ENCODE measurements around the gene STAG2.
"Not testable (repeated sequence)": the region's sequence is repeated elsewhere in the genome, so short reads cannot be mapped to it uniquely, and the experiment has no call there.

STAG2 gene

GRCh38 chrX:124045109-124045508, 83.6 kb downstream of the STAG2 start:
- DNase-seq: no peak

GRCh38 chrX:124084417-124084816, 122.9 kb downstream of the STAG2 start:
- not testable (repeated sequence) for DNase-seq

GRCh38 chrX:124085063-124085462, 123.6 kb downstream of the STAG2 start:
- DNase-seq: no peak

- DNase-seq: no peak
Measured at GRCh38 chrX:124086411-124086810, 124.9 kb downstream of the STAG2 start.

GRCh38 chrX:124087000-124087746, 125.7 kb downstream of the STAG2 start:
- no peak for DNase-seq

- DNase-seq: no peak
Measured at GRCh38 chrX:124093222-124093621, 131.7 kb downstream of the STAG2 start.

- DNase-seq: no peak
Measured at GRCh38 chrX:124097116-124097515, 135.6 kb downstream of the STAG2 start.

GRCh38 chrX:124098089-124098488, 136.6 kb downstream of the STAG2 start:
- no peak for DNase-seq

GRCh38 chrX:124103966-124104365, 142.5 kb downstream of the STAG2 start:
- no peak for DNase-seq

GRCh38 chrX:124104512-124104911, 143.0 kb downstream of the STAG2 start:
- not testable (repeated sequence) for DNase-seq

GRCh38 chrX:124113621-124114600, 152.4 kb downstream of the STAG2 start:
- no peak for DNase-seq

GRCh38 chrX:124117325-124117724, 155.8 kb downstream of the STAG2 start:
- no peak for DNase-seq

GRCh38 chrX:124125471-124125870, 164.0 kb downstream of the STAG2 start:
- DNase-seq: no peak

- DNase-seq: no peak
Measured at GRCh38 chrX:124127496-124127895, 166.0 kb downstream of the STAG2 start.

- DNase-seq: not testable (repeated sequence)
Measured at GRCh38 chrX:124132437-124132836, 170.9 kb downstream of the STAG2 start.

GRCh38 chrX:124145749-124146148, 184.2 kb downstream of the STAG2 start:
- no peak for DNase-seq

GRCh38 chrX:124151195-124151594, 189.7 kb downstream of the STAG2 start:
- DNase-seq: no peak
